Panc1 (cell line): ENCODE results near the gene CA12. TPM values are rescaled to one million over a fixed set of nuclear protein-coding genes. Genes with fewer than 3 reads are reported as not detected.

Source experiments
- ATAC-seq: fragments of 200-7000 bp; cut with Tn5 transposase; 2 replicates; pipeline ENCODE4 v1.9.1; 2020; ENCODE audit warnings: mild to moderate bottlenecking, moderate library complexity
- BruUV-seq: library from RNA; stranded (reverse); fragments of 400-500 nt; replicated peaks from 2 replicates; lab custom pipeline; 2021; lab: Mats Ljungman, UMichigan
- CTCF ChIA-PET: fragments of 300-600 bp; sonication (Branson Sonifier 250); formaldehyde crosslinking; loops from one replicate; lab custom pipeline; 2022; ENCODE audit warnings: antibody characterized with exemption; lab: Charles Lee
- POLR2A ChIA-PET: fragments of 300-600 bp; sonication (Branson Sonifier 250); formaldehyde crosslinking; loops from one replicate; lab custom pipeline; 2022; ENCODE audit warnings: antibody characterized with exemption; lab: Charles Lee
- DNase-seq: peaks from one replicate; pipeline ENCODE4 v3.0.0-alpha.2; 2010; ENCODE audit warnings: low read depth, low spot score
- H3K27ac ChIP-seq: 2 replicates; pipeline ENCODE4 v1.5.1; 2011; ENCODE audit warnings: mild to moderate bottlenecking, low read length, inconsistent platforms
- H3K27me3 ChIP-seq: fragments of 200-500 bp; sonication (Bioruptor generic); 2 replicates; pipeline ENCODE4 v1.6.0; 2014; ENCODE audit warnings: low read length, inconsistent platforms; ENCODE audit not compliant: control insufficient read depth, insufficient read depth
- H3K36me3 ChIP-seq: fragments of 200-500 bp; sonication (Bioruptor generic); 2 replicates; pipeline ENCODE4 v1.5.1; 2014; ENCODE audit warnings: inconsistent platforms, mild to moderate bottlenecking, low read length, moderate library complexity; ENCODE audit not compliant: control insufficient read depth, insufficient read depth
- H3K4me1 ChIP-seq: 2 replicates; pipeline ENCODE4 v1.5.1; 2011; ENCODE audit warnings: inconsistent platforms, mild to moderate bottlenecking, low read length, moderate library complexity; ENCODE audit not compliant: control insufficient read depth, insufficient read depth
- H3K4me3 ChIP-seq, 2 experiments: 2 replicates each; pipeline ENCODE4 v1.5.1; 2011 to 2012; ENCODE audit warnings: low read depth in 2 of 2, low read length in 2 of 2, mild to moderate bottlenecking in 2 of 2, inconsistent platforms in 1 of 2, moderate library complexity in 1 of 2
- H3K9me3 ChIP-seq: fragments of 200-500 bp; sonication (Bioruptor generic); 2 replicates; pipeline ENCODE4 v1.5.1; 2014; ENCODE audit warnings: low read depth, mild to moderate bottlenecking, inconsistent platforms, low read length, moderate library complexity; ENCODE audit not compliant: control insufficient read depth, insufficient read depth
- CTCF ChIP-seq: fragments of 450-650 bp; IDR thresholded peaks from 2 replicates; pipeline ENCODE4 v1.5.1; 2017; ENCODE audit warnings: mild to moderate bottlenecking
- POLR2AphosphoS5 ChIP-seq: IDR thresholded peaks from 2 replicates; pipeline ENCODE4 v1.6.1; 2012; ENCODE audit warnings: mild to moderate bottlenecking, low read depth, low read length, moderate library complexity
- REST ChIP-seq, 2 experiments: IDR thresholded peaks; 2 replicates each; pipeline ENCODE4 v1.6.1; 2011 to 2012; ENCODE audit warnings: low read depth in 2 of 2, control low read depth in 1 of 2, low read length in 1 of 2, mild to moderate bottlenecking in 1 of 2, moderate library complexity in 1 of 2; ENCODE audit not compliant: insufficient read depth in 1 of 2
- SIN3A ChIP-seq: IDR thresholded peaks from 2 replicates; pipeline ENCODE4 v1.6.1; 2012; ENCODE audit warnings: low read depth, mild to moderate bottlenecking, low read length, moderate library complexity, borderline replicate concordance; ENCODE audit not compliant: insufficient read depth
- TCF7L2 ChIP-seq: IDR thresholded peaks from 2 replicates; pipeline ENCODE4 v1.6.1; 2011; ENCODE audit warnings: mild to moderate bottlenecking, low read depth, low read length, inconsistent platforms
- in situ Hi-C: cut with HindIII; loops from 2 replicates; pipeline ENCODE4 v1.10.0; 2016; ENCODE audit warnings: low sequenced_read_pairs, low pct_unique_long_range_greater_than_20kb
- intact Hi-C: fragments of 100-400 bp; cut with micrococcal nuclease; formaldehyde crosslinking; loops from one replicate; pipeline ENCODE4 v1.10.0; 2022; ENCODE audit not compliant: unreplicated experiment
- total RNA-seq: library from RNA; stranded (reverse); gene quantifications from one replicate; pipeline ENCODE4 v1.2.1, GENCODE V29; 2021; ENCODE audit not compliant: unreplicated experiment

The CA12 gene
- total RNA-seq, 1 experiment from 2014 or later = 0.74 TPM

- TF ChIP-seq POLR2AphosphoS5 = no peak
- intact Hi-C loops = no loop called here
- in situ Hi-C loops = loop anchor here (5.0 kb wide), 1 partner anchor 93 kb away; no protein-coding TSS in a partner anchor
- H3K9me3 ChIP-seq = no peaks in the 10 kb centered on the region
- CTCF ChIA-PET = no interaction called here
- no peaks in the 10 kb centered on the region for H3K36me3 ChIP-seq
- ATAC-seq (no peak), DNase-seq (no peak)
- BruUV-seq = no TSS peak
- no peak overlapping the region for H3K4me3 ChIP-seq
- no peaks in the 10 kb centered on the region for H3K4me1 ChIP-seq
- H3K27ac ChIP-seq = no peak overlapping the region
- POLR2A ChIA-PET = no interaction called here
- H3K27me3 ChIP-seq = no peaks in the 10 kb centered on the region
Observed at GRCh38 chr15:63308947-63309346, 72.7 kb downstream of the CA12 start.

GRCh38 chr15:63308491-63308890, 73.2 kb downstream of the CA12 start:
- no peak for DNase-seq
- ATAC-seq = no peak
- TF ChIP-seq CTCF (no peak), REST (IDR thresholded peaks at IDR 0.05; ENCODE audit: insufficient read depth in 1 of 2, low read depth in 2 of 2, low read length in 1 of 2) (no peak), SIN3A (no peak), POLR2AphosphoS5 (no peak), TCF7L2 (no peak)
- in situ Hi-C loops = loop anchor here (5.0 kb wide), 1 partner anchor 94 kb away; no protein-coding TSS in a partner anchor
- Histone ChIP-seq H3K27me3 (no peaks in the 10 kb centered on the region), H3K4me3 (no peak overlapping the region), H3K4me1 (no peaks in the 10 kb centered on the region), H3K9me3 (no peaks in the 10 kb centered on the region), H3K36me3 (no peaks in the 10 kb centered on the region), H3K27ac (no peak overlapping the region)
- no TSS peak for BruUV-seq
- CTCF ChIA-PET = no interaction called here
- intact Hi-C loops = no loop called here
- POLR2A ChIA-PET = no interaction called here

- no peak for TF ChIP-seq TCF7L2
- TF ChIP-seq POLR2AphosphoS5 = no peak
- TF ChIP-seq REST (IDR thresholded peaks at IDR 0.05; ENCODE audit: insufficient read depth in 1 of 2, low read depth in 2 of 2, low read length in 1 of 2) = no peak
- no peak for TF ChIP-seq CTCF
- TF ChIP-seq SIN3A = no peak
- ATAC-seq (no peak), DNase-seq (no peak)
- Histone ChIP-seq H3K27ac (no peak overlapping the region), H3K9me3 (no peaks in the 10 kb centered on the region), H3K27me3 (no peaks in the 10 kb centered on the region), H3K4me3 (no peak overlapping the region), H3K36me3 (no peaks in the 10 kb centered on the region), H3K4me1 (no peaks in the 10 kb centered on the region)
- intact Hi-C loops (no loop called here), in situ Hi-C loops (loop anchor here (5.0 kb wide), 1 partner anchor 96 kb away; no protein-coding TSS in a partner anchor)
- CTCF ChIA-PET = no interaction called here
- POLR2A ChIA-PET = no interaction called here
- no TSS peak for BruUV-seq
Observed at GRCh38 chr15:63306492-63307073, 75.1 kb downstream of the CA12 start.
